AG04450 (cell line): ENCODE measurements around the gene DCLK1. TPM values are rescaled to one million over a fixed set of nuclear protein-coding genes. Genes with fewer than 3 reads are reported as not detected.
A peak's percentile ranks its signal among the peaks of the same experiment; 100 is the strongest.

Source experiments
- CTCF ChIA-PET: fragments of 300-600, 350-600 bp; formaldehyde crosslinking; extraction: SDS; loops from one replicate; lab custom pipeline; 2022; ENCODE audit warnings: antibody characterized with exemption, inconsistent platforms; lab: Charles Lee
- POLR2A ChIA-PET: fragments of 350-600 bp; formaldehyde crosslinking; extraction: SDS; loops from one replicate; lab custom pipeline; 2021; ENCODE audit warnings: antibody characterized with exemption, inconsistent platforms; lab: Yijun Ruan, JAX
- DNase-seq: peaks from one replicate; pipeline ENCODE4 v3.0.0-alpha.2; 2011; ENCODE audit warnings: low read depth, low spot score
- H3K27ac ChIP-seq: one replicate; pipeline ENCODE4 v1.5.1; 2012; ENCODE audit warnings: low read depth, low read length, control low read depth
- H3K27me3 ChIP-seq: one replicate; pipeline ENCODE4 v1.6.0; 2012; ENCODE audit warnings: low read length; ENCODE audit not compliant: control insufficient read depth, insufficient read depth
- H3K4me3 ChIP-seq: 2 replicates; pipeline ENCODE4 v1.5.1; 2011; ENCODE audit warnings: mild to moderate bottlenecking, low read depth, low read length, control low read depth
- H3K9me3 ChIP-seq: 2 replicates; pipeline ENCODE4 v1.5.1; 2012; ENCODE audit warnings: low read length; ENCODE audit not compliant: control insufficient read depth, insufficient read depth
- polyA plus RNA-seq: library from polyadenylated mRNA; depleted of rRNA; stranded (reverse); fragments of >200 nt; gene quantifications from 2 replicates; pipeline ENCODE4 v1.2.3, GENCODE V29; 2011
- TF ChIP-seq, protein P1 (sequence below): IDR thresholded peaks from 2 replicates; pipeline ENCODE4 v1.5.1; 2011; ENCODE audit warnings: low read depth, low read length, control low read depth, inconsistent platforms

Gene DCLK1
- polyA plus RNA-seq, 1 experiment: not detected

DNA sequence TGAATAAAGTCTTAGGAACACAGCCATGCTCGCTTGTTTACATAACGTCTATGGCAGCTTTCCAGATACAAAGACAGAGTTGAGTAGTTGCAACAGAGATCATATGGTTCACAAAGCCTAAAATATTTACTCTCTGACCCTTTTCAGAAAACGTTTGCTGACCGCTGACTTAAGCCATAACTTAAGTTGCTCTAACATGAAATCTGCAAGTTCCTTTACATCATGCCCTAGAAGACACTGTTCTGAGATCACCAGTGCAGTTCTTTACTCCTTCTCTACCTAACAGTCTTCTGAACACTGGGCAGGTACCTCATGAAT is 166.4 kb downstream of the DCLK1 start:
- H3K4me3 ChIP-seq: no peak overlapping the region
- H3K27ac ChIP-seq: no peak overlapping the region
- no peaks in the 10 kb centered on the region for H3K27me3 ChIP-seq
- no peaks in the 10 kb centered on the region; the same call in 1 of the 2 replicates for H3K9me3 ChIP-seq
- DNase-seq: no peak
- ChIA-PET CTCF (interaction anchor here (0.7 to 1.4 kb wide), 3 partner anchors 11 to 310 kb away, joined by 3 to 8 read pairs (median 6); no protein-coding TSS in a partner anchor), POLR2A (no interaction called here)
- TF ChIP-seq, protein P1, sequence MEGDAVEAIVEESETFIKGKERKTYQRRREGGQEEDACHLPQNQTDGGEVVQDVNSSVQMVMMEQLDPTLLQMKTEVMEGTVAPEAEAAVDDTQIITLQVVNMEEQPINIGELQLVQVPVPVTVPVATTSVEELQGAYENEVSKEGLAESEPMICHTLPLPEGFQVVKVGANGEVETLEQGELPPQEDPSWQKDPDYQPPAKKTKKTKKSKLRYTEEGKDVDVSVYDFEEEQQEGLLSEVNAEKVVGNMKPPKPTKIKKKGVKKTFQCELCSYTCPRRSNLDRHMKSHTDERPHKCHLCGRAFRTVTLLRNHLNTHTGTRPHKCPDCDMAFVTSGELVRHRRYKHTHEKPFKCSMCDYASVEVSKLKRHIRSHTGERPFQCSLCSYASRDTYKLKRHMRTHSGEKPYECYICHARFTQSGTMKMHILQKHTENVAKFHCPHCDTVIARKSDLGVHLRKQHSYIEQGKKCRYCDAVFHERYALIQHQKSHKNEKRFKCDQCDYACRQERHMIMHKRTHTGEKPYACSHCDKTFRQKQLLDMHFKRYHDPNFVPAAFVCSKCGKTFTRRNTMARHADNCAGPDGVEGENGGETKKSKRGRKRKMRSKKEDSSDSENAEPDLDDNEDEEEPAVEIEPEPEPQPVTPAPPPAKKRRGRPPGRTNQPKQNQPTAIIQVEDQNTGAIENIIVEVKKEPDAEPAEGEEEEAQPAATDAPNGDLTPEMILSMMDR: no peak

DNA sequence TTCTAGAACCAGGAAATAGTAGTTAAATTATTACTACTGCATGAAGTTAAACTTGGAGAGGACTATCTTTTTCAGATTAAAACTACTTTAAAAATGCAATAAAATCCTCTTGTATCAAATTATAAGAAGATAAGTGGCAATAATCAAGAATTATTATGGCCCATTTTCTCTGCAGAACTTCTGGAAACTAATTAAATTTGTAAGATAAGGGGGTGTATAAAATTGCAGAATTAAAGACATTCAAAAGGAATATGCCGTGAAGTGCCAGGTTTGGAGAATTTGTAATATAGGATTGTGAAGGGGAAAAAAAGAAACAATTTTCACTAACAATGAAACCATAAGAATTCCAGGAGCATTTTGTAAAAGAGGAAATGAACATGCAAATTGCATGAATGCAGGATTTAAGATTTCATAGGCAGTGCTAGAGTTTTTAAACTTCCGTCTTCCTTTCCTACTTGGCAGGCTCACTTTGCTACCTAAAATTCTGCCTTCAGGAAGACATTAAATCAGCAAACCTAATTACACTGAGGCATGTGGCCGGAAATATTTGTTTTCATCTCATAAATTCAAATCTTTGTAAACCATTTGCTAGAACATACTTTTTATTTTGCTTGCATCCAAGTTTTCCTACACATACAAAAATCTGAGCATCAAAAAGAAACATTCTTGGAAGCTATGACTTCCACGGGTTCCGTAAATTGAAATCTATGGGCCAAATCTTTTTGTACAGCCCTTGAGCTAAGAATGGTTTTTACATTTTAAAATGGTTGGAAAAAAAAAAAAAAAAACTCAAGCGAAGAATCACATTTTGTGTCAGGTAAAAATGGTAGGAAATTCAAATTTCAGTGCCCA is 166.9 kb downstream of the DCLK1 start:
- CTCF ChIA-PET: interaction anchor here (0.7 to 1.2 kb wide), 2 partner anchors 10 to 311 kb away, joined by 3 to 6 read pairs; no protein-coding TSS in a partner anchor

DNA sequence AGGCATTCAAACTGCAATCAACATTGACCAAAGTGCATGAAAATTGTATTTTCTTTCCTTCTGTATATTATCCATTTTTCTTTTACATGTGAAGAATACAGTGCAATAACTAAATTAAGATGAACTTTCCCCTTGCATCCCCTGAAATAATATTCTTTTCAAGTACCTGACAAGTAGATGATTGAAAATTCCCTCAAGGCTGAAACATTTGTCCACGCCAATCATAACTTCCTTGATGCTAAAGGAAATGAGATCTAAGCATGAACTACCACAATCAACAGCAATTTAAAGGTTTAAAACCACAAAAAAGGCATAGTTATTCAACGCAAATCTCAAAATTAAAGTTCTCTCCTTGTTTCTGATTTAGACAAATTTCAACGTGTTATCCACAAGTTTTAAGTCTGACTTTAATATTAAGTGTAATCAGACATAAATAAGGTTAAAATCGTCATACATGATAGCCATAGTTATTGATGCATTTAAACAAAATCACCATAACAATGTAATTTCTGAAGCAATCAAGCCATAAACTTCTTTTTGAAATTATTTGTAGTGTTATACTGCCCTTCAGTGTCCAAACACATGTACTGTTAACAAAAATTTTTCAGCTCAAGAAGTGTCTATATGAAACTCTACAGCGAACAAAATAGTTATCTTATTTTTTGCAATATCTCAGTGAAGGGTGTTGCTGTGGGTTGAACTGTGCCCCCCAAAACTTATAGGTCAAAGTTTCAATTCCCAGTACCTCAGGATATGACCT is 169.5 kb downstream of the DCLK1 start:
- Histone ChIP-seq H3K9me3 (no peaks in the 10 kb centered on the region), H3K27ac (no peak overlapping the region), H3K4me3 (no peak overlapping the region), H3K27me3 (no peaks in the 10 kb centered on the region)
- CTCF ChIA-PET: interaction anchor here (0.7 to 1.0 kb wide), 2 partner anchors 172 to 331 kb away, joined by 3 to 4 read pairs; no protein-coding TSS in a partner anchor
- TF ChIP-seq, protein P1: peak; percentile 8; the same call in 1 of the 2 replicates
- POLR2A ChIA-PET: no interaction called here
- no peak for DNase-seq

More for the DNA sequence above, 166.9 kb downstream of the DCLK1 start:
- POLR2A ChIA-PET: no interaction called here
- TF ChIP-seq, protein P1: no peak
- DNase-seq: no peak
- Histone ChIP-seq H3K4me3 (no peak overlapping the region), H3K9me3 (no peaks in the 10 kb centered on the region; the same call in 1 of the 2 replicates), H3K27me3 (no peaks in the 10 kb centered on the region), H3K27ac (no peak overlapping the region)

DNA sequence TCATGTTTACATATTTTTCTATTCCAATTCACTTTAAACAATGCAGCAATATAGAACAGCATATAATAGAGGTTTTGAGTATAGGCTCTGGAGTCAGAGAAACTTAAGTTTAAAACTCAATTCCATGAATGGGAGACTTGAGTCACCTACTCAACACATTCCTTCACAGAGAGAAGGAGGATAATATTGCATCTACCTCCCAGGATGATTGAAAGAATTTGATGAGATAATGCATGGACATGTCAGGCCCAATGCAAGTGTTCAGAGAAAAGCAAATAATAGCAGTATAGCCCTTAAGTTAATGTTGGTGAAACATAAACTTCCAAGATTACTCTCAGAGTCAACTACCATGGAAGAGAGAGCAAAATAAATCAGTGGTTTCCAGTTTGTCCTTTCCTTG is 170.2 kb downstream of the DCLK1 start:
- no peaks in the 10 kb centered on the region for H3K27me3 ChIP-seq
- ChIA-PET POLR2A (no interaction called here), CTCF (no interaction called here)
- H3K27ac ChIP-seq: no peak overlapping the region
- no peak overlapping the region for H3K4me3 ChIP-seq
- TF ChIP-seq, protein P1: no peak
- no peak for DNase-seq
- H3K9me3 ChIP-seq: no peaks in the 10 kb centered on the region
